ENCODE measurements around the gene LMTK3. TPM values are rescaled to one million over a fixed set of nuclear protein-coding genes. Genes with fewer than 3 reads are reported as not detected.

LMTK3 gene
- polyA plus RNA-seq, 1 donor (not counting 4 experiments of a cell fraction or from before 2014, with no cell fraction given) = 0.51 TPM

DNA sequence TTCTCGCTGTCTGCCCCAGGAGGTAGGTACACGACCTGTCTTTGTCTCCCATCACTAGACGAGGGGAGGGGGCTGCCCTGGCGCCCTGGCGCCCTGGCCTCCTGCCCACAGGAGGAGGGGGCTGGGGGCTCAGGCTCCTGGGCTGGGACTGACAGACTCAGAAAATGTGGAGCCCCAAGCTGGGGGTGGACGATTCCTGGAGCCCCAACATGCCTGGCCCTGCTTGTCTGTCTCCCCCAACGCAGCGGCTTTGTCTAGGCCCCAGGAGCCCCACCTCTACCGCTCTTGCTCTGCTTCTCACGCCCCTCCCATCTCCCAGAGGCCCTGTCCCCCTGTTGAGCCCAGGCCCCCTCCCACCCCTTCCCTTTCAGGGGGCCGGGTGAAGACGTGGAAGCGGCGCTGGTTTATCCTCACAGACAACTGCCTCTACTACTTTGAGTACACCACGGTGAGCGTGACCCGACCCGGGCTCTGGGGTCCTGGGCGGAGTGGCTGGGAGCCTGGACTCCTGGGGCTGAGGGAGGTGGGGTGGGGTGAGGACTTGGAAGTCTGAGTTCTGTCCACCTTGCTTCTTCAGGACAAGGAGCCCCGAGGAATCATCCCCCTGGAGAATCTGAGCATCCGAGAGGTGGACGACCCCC lies 33.8 kb downstream of the LMTK3 start:
- dilution Hi-C loops (cut with MboI; ENCODE audit: extremely low pct_ligation_motif_present, low sequenced_read_pairs) = no loop called here
- Histone ChIP-seq H3K27me3 (ENCODE audit: control insufficient read depth, extremely low read depth, insufficient read depth, low read length) (no peaks in the 10 kb centered on the region), H3K27ac (ENCODE audit: control insufficient read depth, insufficient read depth, low read length) (no peak overlapping the region), H2AFZ (ENCODE audit: control insufficient read depth, low read length) (no peak overlapping the region), H4K20me1 (ENCODE audit: control insufficient read depth, extremely low read depth, insufficient read depth, low read length) (peaks cover 2% of the 10 kb centered on the region), H3K4me1 (ENCODE audit: control insufficient read depth, extremely low read depth, insufficient read depth, low read length) (peaks cover 26% of the 10 kb centered on the region), H3K9ac (ENCODE audit: control insufficient read depth, extremely low read depth, insufficient read depth, low read length) (no peak overlapping the region), H3K4me2 (ENCODE audit: control insufficient read depth, extremely low read depth, insufficient read depth, low read depth, low read length) (no peak overlapping the region), H3K79me2 (ENCODE audit: control insufficient read depth, insufficient read depth, low read length) (no peaks in the 10 kb centered on the region), H3K9me1 (ENCODE audit: control insufficient read depth, extremely low read depth, insufficient read depth, low read length) (no peaks in the 10 kb centered on the region), H3K9me3 (ENCODE audit: control insufficient read depth, low read depth, low read length) (no peaks in the 10 kb centered on the region), H3K36me3 (ENCODE audit: control insufficient read depth in 2 of 2, extremely low read depth in 1 of 2, insufficient read depth in 2 of 2, low read length in 2 of 2) (peaks cover 41 to 46% of the 10 kb centered on the region in 2 experiments), H3K4me3 (ENCODE audit: control insufficient read depth in 2 of 3, extremely low read depth in 1 of 3, insufficient read depth in 2 of 3, low read depth in 1 of 3, low read length in 3 of 3) (no peak overlapping the region)
- TF ChIP-seq, protein P1, sequence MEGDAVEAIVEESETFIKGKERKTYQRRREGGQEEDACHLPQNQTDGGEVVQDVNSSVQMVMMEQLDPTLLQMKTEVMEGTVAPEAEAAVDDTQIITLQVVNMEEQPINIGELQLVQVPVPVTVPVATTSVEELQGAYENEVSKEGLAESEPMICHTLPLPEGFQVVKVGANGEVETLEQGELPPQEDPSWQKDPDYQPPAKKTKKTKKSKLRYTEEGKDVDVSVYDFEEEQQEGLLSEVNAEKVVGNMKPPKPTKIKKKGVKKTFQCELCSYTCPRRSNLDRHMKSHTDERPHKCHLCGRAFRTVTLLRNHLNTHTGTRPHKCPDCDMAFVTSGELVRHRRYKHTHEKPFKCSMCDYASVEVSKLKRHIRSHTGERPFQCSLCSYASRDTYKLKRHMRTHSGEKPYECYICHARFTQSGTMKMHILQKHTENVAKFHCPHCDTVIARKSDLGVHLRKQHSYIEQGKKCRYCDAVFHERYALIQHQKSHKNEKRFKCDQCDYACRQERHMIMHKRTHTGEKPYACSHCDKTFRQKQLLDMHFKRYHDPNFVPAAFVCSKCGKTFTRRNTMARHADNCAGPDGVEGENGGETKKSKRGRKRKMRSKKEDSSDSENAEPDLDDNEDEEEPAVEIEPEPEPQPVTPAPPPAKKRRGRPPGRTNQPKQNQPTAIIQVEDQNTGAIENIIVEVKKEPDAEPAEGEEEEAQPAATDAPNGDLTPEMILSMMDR (optimal IDR thresholded peaks at IDR 0.05 in 1 of 3, IDR thresholded peaks at IDR 0.05 in 1 of 3, conservative IDR thresholded peaks at IDR 0.05 in 1 of 3; ENCODE audit: extremely low read depth in 1 of 3, insufficient read depth in 2 of 3, low read length in 3 of 3) = no peak
- no peak for TF ChIP-seq EZH2 (IDR thresholded peaks at IDR 0.05; ENCODE audit: low read length)
- no peak for DNase-seq (ENCODE audit: low read depth, low spot score)
- FAIRE-seq = no peak

DNA sequence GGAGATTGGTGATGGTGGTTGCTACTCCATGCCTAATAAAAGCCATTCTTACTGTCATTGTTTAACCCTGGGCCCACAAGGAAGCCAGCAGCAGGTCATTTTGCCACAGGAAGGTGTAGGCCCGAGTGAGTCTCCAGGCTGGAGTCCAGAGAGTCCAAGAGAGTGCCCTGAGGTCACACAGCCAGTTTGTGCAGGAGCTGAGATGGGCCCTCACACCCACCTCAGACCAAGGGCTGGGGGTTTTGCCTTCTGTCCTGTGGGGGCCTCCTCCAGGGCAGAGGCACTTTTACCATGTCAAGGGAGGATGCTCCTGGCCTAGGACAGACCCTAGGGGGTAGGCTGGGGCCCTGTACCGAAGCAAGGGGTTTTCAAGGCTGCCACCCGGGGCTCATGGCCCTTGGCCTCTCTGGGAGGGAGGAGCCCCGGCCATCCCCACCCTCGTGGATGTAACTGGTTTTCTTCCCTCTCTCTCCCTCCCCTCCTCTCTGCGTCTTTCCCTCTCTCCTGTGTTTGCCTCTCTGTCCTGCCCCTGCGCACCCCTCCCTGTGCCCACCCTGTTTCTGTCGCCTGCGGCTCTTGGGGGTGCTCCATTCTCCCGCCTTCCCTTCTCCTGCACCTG lies 34.5 kb downstream of the LMTK3 start:
- Histone ChIP-seq H3K79me2 (ENCODE audit: control insufficient read depth, insufficient read depth, low read length) (no peaks in the 10 kb centered on the region), H3K9me1 (ENCODE audit: control insufficient read depth, extremely low read depth, insufficient read depth, low read length) (no peaks in the 10 kb centered on the region), H3K4me1 (ENCODE audit: control insufficient read depth, extremely low read depth, insufficient read depth, low read length) (peaks cover 26% of the 10 kb centered on the region), H3K36me3 (ENCODE audit: control insufficient read depth in 2 of 2, extremely low read depth in 1 of 2, insufficient read depth in 2 of 2, low read length in 2 of 2) (peaks cover 44 to 51% of the 10 kb centered on the region in 2 experiments), H3K9ac (ENCODE audit: control insufficient read depth, extremely low read depth, insufficient read depth, low read length) (no peak overlapping the region), H2AFZ (ENCODE audit: control insufficient read depth, low read length) (no peak overlapping the region), H3K9me3 (ENCODE audit: control insufficient read depth, low read depth, low read length) (no peaks in the 10 kb centered on the region), H4K20me1 (ENCODE audit: control insufficient read depth, extremely low read depth, insufficient read depth, low read length) (peaks cover 2% of the 10 kb centered on the region), H3K27ac (ENCODE audit: control insufficient read depth, insufficient read depth, low read length) (no peak overlapping the region), H3K27me3 (ENCODE audit: control insufficient read depth, extremely low read depth, insufficient read depth, low read length) (no peaks in the 10 kb centered on the region), H3K4me3 (ENCODE audit: control insufficient read depth in 2 of 3, extremely low read depth in 1 of 3, insufficient read depth in 2 of 3, low read depth in 1 of 3, low read length in 3 of 3) (no peak overlapping the region), H3K4me2 (ENCODE audit: control insufficient read depth, extremely low read depth, insufficient read depth, low read depth, low read length) (no peak overlapping the region)
- FAIRE-seq = no peak
- dilution Hi-C loops (cut with MboI; ENCODE audit: extremely low pct_ligation_motif_present, low sequenced_read_pairs) = no loop called here
- TF ChIP-seq, protein P1 (optimal IDR thresholded peaks at IDR 0.05 in 1 of 3, IDR thresholded peaks at IDR 0.05 in 1 of 3, conservative IDR thresholded peaks at IDR 0.05 in 1 of 3; ENCODE audit: extremely low read depth in 1 of 3, insufficient read depth in 2 of 3, low read length in 3 of 3) = no peak
- DNase-seq (ENCODE audit: low read depth, low spot score) = no peak

Data from keratinocyte (primary cell).